ENCODE data around the gene ATPAF1. TPM values are rescaled to one million over a fixed set of nuclear protein-coding genes. Genes with fewer than 3 reads are reported as not detected.

ATPAF1 gene
- total RNA-seq, 1 donor from 2014 or later, result 42.5 TPM

DNA sequence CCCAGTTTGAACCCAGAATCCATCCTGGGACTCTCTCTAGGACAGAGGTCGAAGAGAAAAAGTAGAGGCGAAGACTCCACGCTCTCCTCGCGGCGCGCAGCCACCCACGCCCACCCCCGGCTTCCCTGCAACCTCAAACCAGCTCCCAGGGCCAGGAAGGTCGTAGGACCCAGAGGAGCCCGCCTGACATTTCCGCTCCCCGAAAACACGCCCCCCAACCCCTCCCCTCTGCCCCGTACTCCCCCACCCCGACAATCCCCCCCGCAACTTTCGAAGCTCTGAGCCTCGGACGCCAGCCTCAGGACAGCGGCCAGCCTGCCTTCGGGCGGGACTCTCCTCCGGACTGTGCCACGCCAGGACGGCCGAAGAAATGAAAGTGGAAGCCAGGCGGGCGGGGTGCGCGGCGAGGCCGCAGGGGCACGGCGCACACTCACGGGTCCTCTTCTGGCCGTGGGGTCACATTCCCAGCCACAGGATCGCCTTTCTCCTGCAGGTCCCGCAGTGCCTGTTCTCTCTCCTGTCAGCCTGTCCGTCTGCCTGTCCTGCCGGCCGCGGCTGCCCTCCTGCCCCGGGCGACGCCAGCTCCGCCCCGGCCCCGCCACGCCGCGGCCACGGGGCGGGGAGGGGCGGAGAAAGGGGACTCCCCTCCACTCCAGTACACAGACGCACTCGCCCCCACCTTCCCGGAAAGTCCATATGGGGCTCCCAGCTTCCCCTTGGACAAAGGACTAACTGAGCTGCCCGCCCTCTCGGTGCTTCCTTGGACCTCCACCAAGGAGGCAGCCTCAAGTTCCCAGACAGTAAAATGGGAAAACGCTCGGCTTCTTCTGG lies 51.7 kb downstream of the ATPAF1 start, which contains the start of gene MOB3C:
Gene MOB3C (minus strand): TSS at position 535 of the 831 bp plus-strand sequence. CDS start 3,490 bp downstream, outside the sequence.
- peak; percentile 88 for DNase-seq (ENCODE audit: low spot score)

DNA sequence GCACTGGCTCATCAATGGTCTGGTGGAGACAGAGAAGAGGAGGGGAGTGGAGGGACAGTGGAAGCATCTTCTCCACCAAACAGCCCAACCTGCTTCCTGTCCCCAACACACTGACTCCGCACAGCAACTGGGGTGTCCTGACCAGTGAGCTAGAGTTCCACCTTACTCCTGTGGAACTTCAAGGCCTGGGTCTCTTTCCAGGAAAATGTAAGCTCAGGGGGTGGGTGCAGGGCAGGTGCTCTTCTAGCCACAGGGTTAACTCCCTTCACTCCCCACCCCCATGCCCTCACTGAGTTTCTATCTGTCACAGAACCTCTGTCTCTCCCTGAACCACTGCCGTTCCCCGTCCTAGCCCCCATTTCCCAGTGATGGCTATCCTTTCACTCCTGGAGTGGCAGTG lies 52.4 kb downstream of the ATPAF1 start:
- DNase-seq (ENCODE audit: low spot score), result no peak

- no peak for DNase-seq (ENCODE audit: low spot score)
Measured at GRCh38 chr1:46615088-46615487, 53.1 kb downstream of the ATPAF1 start.

- no peak for DNase-seq (ENCODE audit: low spot score)
Measured at GRCh38 chr1:46614604-46614984, 53.6 kb downstream of the ATPAF1 start.

DNA sequence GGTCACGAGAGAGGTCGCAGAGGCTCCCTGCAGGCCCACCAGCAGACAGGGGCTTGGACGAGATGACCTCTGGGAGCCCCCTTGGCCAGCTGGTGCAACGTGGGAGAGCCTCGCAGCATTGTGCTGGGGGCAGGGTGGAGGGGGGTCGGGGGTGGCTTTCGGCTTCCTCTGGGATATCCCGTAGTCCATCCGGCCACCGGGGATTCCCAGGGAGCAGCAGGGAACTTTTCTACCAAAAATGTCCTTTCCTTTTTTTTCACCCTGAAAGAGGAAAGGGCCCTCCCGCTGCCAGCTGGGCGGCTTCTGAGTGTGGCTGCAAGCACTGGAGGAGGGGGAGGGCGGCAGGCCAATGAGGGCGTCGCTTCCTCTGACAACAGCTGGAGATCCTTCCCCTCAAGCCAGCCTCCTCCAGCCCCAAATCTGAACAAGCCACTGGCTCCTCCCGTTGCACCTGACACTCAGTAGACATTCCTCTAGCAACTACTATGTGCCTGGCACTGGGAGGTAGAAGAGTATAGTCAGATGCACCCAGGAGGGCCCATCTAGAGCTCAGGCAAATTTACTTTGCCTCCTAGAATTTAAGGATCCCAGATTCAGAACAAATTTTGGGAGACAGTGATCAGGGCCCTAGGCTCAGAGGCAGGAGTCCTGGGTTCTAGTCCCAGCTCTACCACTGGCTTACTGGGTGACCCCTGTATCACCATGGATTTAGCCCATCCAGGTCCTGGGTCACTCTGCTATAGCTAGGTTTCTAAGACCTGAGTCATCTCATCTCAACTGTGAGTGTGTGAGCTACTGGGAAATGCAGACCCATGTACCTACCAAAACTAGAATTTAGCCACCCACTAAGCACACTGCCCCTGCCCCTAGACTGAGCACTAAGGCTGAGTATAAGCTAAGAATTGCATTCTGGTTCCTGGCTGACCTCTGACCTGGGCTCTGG lies 54.2 kb downstream of the ATPAF1 start:
- DNase-seq (ENCODE audit: low spot score), result peak; percentile 93

DNA sequence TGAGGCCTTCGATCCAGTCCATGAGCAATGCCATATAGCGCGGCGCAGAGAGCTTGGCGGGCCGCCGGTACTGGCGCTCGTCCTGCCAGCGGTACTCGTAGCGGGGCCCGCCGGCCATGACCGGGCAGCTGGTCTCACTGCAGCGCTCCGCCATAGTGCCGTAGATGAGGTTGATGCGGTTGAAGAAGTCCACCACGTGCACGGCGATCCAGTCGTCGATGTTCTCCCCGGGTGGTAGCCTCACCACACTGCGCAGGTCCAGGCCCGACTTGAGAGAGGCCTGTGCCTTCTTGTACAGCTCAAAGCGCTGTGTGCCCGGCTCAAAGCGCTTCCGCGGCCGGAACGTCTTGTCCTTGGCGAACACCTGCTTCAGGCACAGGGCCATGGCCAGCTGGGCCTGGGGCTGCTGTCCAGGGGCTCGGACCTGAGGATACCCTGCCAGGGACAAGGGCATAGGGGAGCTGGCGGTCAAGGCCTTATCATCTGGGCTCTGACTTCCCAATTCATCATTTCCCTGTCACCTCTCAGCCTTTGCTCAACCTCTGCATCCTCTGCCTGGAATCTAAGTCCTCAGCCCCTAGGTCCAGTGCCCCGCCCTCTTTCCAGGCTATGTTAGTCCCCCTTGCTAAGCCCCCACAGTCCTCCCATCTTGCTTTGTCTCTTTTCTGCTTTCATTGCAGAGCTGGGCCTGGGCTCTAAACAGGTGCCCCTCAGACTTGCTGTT lies 55.1 kb downstream of the ATPAF1 start:
- no peak for DNase-seq (ENCODE audit: low spot score)

- DNase-seq (ENCODE audit: low spot score), result peak; percentile 76
Measured at GRCh38 chr1:46611691-46612221, 56.4 kb downstream of the ATPAF1 start.

- no peak for DNase-seq (ENCODE audit: low spot score)
Measured at GRCh38 chr1:46607345-46608130, 60.6 kb downstream of the ATPAF1 start.

GRCh38 chr1:46606255-46606965 lies 61.8 kb downstream of the ATPAF1 start:
- DNase-seq (ENCODE audit: low spot score), result no peak

DNA sequence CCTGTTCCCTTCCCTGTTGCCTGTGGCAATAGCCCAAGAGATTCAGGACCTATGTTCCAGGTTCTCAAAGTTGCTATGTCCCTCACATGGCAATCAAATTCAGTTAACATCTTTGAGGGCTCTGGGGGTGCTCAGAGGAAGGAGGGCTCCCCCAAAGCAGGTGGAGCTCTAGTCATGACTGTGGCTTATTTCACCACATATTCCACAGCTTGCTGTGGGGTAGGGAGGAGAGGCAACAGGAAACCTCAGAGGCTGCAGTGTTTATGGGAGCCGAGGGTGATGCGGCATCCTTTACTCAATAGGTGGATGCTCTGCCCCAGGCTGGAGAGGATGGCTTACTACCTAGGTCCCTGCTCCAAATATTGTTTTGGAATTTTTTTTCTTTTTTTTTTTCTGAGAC lies 62.9 kb downstream of the ATPAF1 start:
- no peak for DNase-seq (ENCODE audit: low spot score)

DNA sequence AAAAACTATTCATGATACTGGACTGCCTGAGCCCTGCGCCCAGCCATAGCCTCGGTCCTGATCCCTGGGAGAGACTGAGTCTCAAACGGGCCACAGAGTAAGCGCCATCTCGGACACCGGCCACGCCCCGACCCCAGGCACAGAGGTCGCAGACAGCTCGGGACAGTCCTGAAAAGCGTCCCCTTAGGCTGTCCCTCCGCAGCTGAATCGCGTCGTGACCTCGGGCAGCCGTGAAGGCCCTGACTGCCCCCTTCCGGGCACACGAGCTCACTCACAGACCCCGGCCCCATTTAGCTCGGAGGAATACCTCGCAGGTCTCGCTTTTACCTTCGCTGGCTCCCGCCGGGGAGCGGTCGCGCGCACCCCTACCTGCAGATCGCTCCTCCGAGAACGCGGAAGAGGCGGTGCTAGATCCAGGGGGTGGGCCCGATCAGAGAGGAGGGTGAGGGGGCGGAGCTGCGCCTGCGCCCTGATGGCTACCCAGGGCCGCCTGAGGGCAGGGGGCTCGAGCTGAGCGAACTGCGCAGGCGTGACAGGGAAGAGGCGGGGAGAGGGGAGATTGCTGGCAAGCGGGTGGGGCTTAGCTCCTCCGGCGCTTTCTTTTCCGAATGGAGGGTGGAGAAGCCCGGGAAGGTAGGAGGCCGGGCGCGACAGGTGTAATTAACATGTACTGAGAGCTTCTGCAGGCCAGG lies 64.2 kb downstream of the ATPAF1 start, which contains the start of gene MKNK1:
Gene MKNK1 (minus strand): TSS at position 411 of the 692 bp plus-strand sequence. CDS start 20,941 bp downstream, outside the sequence.
- DNase-seq (ENCODE audit: low spot score), result peak; percentile 97

DNA sequence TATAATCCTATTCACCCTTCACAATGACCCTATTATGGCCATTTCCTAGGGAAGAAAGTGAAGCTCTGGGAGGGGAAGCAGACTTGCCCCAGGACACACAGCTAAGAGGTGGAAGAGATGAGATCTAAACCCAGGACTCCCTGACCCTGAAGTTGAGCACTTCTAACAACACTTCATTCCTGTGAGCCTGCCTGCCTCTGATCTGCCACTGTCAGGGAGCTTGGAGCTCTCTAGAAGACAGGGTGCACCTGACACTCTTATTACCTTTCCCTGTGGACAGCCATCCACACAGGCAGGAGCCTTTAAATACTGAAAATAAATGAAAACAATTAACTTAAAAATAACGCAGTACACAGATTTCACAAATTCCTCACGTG lies 64.7 kb downstream of the ATPAF1 start:
- DNase-seq (ENCODE audit: low spot score), result no peak

GRCh38 chr1:46601257-46602007 lies 66.7 kb downstream of the ATPAF1 start:
- DNase-seq (ENCODE audit: low spot score), result no peak

GRCh38 chr1:46599059-46599970 lies 68.8 kb downstream of the ATPAF1 start:
- DNase-seq (ENCODE audit: low spot score), result no peak

DNA sequence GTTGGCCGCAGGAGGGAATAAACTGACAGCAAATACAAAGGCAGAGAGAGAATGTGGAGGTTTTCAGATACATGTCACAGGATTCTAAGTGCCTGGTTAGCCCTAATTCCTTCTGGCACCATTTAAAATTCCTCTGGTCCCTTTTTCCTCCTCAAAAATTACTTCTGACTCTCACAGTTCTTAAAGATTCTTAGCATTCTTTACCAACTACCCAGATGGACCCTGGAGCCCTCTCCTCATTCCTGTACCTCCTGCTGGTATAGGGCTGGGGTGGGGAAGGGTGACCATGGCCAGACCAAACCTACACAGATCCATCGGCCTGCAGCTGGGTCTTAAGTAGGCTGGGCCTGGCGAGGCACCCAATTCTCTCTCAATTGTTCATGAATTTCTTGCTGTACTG lies 71.3 kb downstream of the ATPAF1 start:
- no peak for DNase-seq (ENCODE audit: low spot score)

GRCh38 chr1:46596036-46596435 lies 72.1 kb downstream of the ATPAF1 start:
- DNase-seq (ENCODE audit: low spot score), result no peak

DNA sequence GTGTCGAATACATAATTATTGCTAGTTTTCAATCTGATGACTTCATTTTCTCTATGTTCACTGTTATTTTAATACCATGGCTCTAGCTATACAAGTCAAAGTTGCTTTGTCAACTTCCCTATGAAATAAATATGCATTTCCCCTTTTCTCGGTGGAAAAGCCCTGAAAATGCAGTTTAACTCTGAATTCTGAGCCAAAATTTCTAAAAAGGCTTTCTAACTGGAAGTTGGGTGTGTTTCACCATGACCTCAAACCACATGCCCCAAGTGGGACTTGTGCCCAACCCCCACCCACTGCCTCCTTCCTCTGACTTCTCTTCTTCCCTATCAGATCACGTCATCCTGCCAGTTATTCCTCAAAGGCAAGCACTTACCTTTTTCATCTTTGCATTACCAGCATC lies 73.0 kb downstream of the ATPAF1 start:
- no peak for DNase-seq (ENCODE audit: low spot score)

DNA sequence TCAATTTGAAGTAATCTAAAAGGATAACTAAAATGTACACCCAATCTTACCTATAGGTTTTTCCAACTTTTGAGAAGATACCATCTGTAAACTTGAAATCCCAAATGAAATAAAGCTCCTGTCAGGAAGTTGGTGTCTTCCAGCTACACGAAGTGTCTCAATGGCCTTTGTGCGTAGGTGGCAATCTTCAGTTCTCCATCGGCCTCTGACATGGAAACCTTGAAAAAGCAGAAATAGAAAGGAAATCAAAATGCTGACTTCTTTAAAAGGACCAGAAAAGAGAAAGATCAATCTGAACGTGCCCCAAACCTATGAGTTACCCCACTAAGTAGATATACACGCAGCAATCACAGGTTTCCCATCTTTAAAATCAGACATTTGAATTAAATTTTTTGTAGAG lies 74.1 kb downstream of the ATPAF1 start:
- DNase-seq (ENCODE audit: low spot score), result no peak
